GM12878 (cell line): ENCODE measurements around the gene COL18A1. TPM values are rescaled to one million over a fixed set of nuclear protein-coding genes. Genes with fewer than 3 reads are reported as not detected.
A peak's percentile ranks its signal among the peaks of the same experiment; 100 is the strongest.

Experiments used
- ATAC-seq: fragments of 200-7000 bp; cut with Tn5 transposase; 3 replicates; pipeline ENCODE4 v1.9.1; 2020; ENCODE audit warnings: mild to moderate bottlenecking, moderate library complexity
- BruUV-seq: library from RNA; stranded (reverse); fragments of 400-500 nt; replicated peaks from 2 replicates; lab custom pipeline; 2021; lab: Mats Ljungman, UMichigan
- CTCF ChIA-PET: fragments of 300-600 bp; sonication (Branson Sonifier 250); formaldehyde crosslinking; extraction: SDS; loops from one replicate; lab custom pipeline; 2021; ENCODE audit warnings: inconsistent platforms; lab: Yijun Ruan, JAX
- POLR2A ChIA-PET: fragments of 350-600 bp; formaldehyde crosslinking; extraction: SDS; loops from one replicate; lab custom pipeline; 2021; ENCODE audit warnings: inconsistent platforms; lab: Charles Lee
- RAD21 ChIA-PET: fragments of 300-600 bp; sonication (Branson Sonifier 250); formaldehyde crosslinking; loops from one replicate; lab custom pipeline; 2023; ENCODE audit warnings: antibody characterized with exemption; ENCODE audit not compliant: unreplicated experiment; lab: Charles Lee
- SMC1A ChIA-PET: fragments of 300-600 bp; sonication (Branson Sonifier 250); formaldehyde crosslinking; loops from one replicate; lab custom pipeline; 2023; ENCODE audit not compliant: unreplicated experiment, uncharacterized antibody; lab: Charles Lee
- DNase-seq: peaks from one replicate; pipeline ENCODE4 v3.0.0-alpha.2; 2011; ENCODE audit warnings: low read depth, low spot score
- FAIRE-seq: peaks from 3 replicates; lab custom pipeline; 2011; peaks lifted over from hg19 to GRCh38; lab: Jason Lieb, UNC
- H2AFZ ChIP-seq: 2 replicates; pipeline ENCODE4 v1.6.0; 2011; ENCODE audit warnings: low read depth, low read length, control low read depth; ENCODE audit not compliant: control insufficient read depth
- H3K27ac ChIP-seq: 2 replicates; pipeline ENCODE4 v1.5.1; 2011; ENCODE audit warnings: control low read depth; ENCODE audit not compliant: control insufficient read depth, insufficient read depth
- H3K27me3 ChIP-seq, 2 experiments: replicated peaks in 1 of 2; 2 replicates each; pipeline versions ENCODE4 v1.6.0 to v1.6.1; 2011; ENCODE audit warnings: low read length in 1 of 2; ENCODE audit not compliant: control insufficient read depth in 2 of 2, insufficient read depth in 2 of 2
- H3K36me3 ChIP-seq, 2 experiments: 2 replicates each; pipeline ENCODE4 v1.5.1; 2011; ENCODE audit warnings: low read length in 1 of 2; ENCODE audit not compliant: control insufficient read depth in 2 of 2, insufficient read depth in 2 of 2
- H3K4me1 ChIP-seq: 2 replicates; pipeline ENCODE4 v1.6.1; 2011; ENCODE audit warnings: mild to moderate bottlenecking, low read length, moderate library complexity, mixed read lengths; ENCODE audit not compliant: control insufficient read depth, insufficient read depth
- H3K4me2 ChIP-seq: 2 replicates; pipeline ENCODE4 v1.6.0; 2011; ENCODE audit warnings: control low read depth; ENCODE audit not compliant: control insufficient read depth, insufficient read depth
- H3K4me3 ChIP-seq: fragments of 200-600 bp; sonication (generic); 2 replicates; pipeline ENCODE4 v1.5.1; 2016
- H3K79me2 ChIP-seq: 2 replicates; pipeline ENCODE4 v1.6.0; 2011; ENCODE audit warnings: low read length; ENCODE audit not compliant: control insufficient read depth, insufficient read depth
- H3K9ac ChIP-seq: 2 replicates; pipeline ENCODE4 v1.8.0; 2011; ENCODE audit warnings: low read length, control low read depth, mixed read lengths; ENCODE audit not compliant: control insufficient read depth, insufficient read depth
- H3K9me3 ChIP-seq: replicated peaks from 3 replicates; pipeline ENCODE4 v1.5.1; 2011; ENCODE audit warnings: mild to moderate bottlenecking, low read length; ENCODE audit not compliant: control insufficient read depth, insufficient read depth
- H4K20me1 ChIP-seq: 2 replicates; pipeline ENCODE4 v1.6.0; 2011; ENCODE audit not compliant: control insufficient read depth, insufficient read depth
- CHD1 ChIP-seq: IDR thresholded peaks from 2 replicates; pipeline ENCODE4 v1.6.1; 2012; ENCODE audit warnings: low read depth, low read length, improper control_type of control experiment
- HDGF ChIP-seq: fragments of 450-650 bp; IDR thresholded peaks from 2 replicates; pipeline ENCODE4 v1.6.1; 2016; ENCODE audit warnings: antibody characterized with exemption
- MEF2A ChIP-seq: IDR thresholded peaks from 2 replicates; pipeline ENCODE4 v1.6.1; 2011; ENCODE audit warnings: low read depth, mild to moderate bottlenecking, low read length, moderate library complexity; ENCODE audit not compliant: insufficient read depth
- NR2C2 ChIP-seq: IDR thresholded peaks from 2 replicates; pipeline ENCODE4 v1.6.1; 2011; ENCODE audit warnings: borderline replicate concordance, low read depth; ENCODE audit not compliant: control insufficient read depth, insufficient read length
- POU2F2 ChIP-seq: IDR thresholded peaks from 3 replicates; pipeline ENCODE4 v1.6.1; 2011; ENCODE audit warnings: low read depth, mild to moderate bottlenecking, low read length, borderline replicate concordance
- SIX5 ChIP-seq: IDR thresholded peaks from 2 replicates; pipeline ENCODE4 v1.6.1; 2011; ENCODE audit warnings: mild to moderate bottlenecking, low read depth, low read length, moderate library complexity; ENCODE audit not compliant: severe bottlenecking
- TCF7 ChIP-seq: IDR thresholded peaks from 2 replicates; pipeline ENCODE4 v1.6.1; 2014; ENCODE audit warnings: antibody characterized with exemption, borderline replicate concordance
- WGBS: methylation state at CpG from one replicate; pipeline ENCODE4 v1.1.6; 2016; ENCODE audit warnings: low lambda C conversion rate; ENCODE audit not compliant: insufficient replicate concordance, insufficient coverage; ENCODE audit errors: missing lambda C conversion rate; 5-methylcytosine and 5-hydroxymethylcytosine counted together
- in situ Hi-C: fragments of 300-500 bp; cut with MboI; formaldehyde crosslinking; loops from 9 replicates; pipeline ENCODE4 v1.14.3; 2018; ENCODE audit warnings: mixed read lengths
- intact Hi-C: fragments of 100-400 bp; cut with micrococcal nuclease; formaldehyde crosslinking; loops from one replicate; pipeline ENCODE4 v1.14.2; 2022; ENCODE audit not compliant: unreplicated experiment
- polyA plus RNA-seq, 11 experiments: library from polyadenylated mRNA; depleted of rRNA in 4 of 11; unstranded in 6 of 11; stranded (reverse) in 5 of 11; fragments of >200 nt; fragmentation: Nextera tagmentation in 4 of 11; fragmentation: Illumina TruSeq in 1 of 11; extraction: Ambion mirVana in 4 of 11; extraction: Trizol in 1 of 11; gene quantifications; 1 replicate in 1 of 11; 2 replicates in 10 of 11; pipeline versions ENCODE4 v1.2.1 to v1.2.3, GENCODE V29; 2011 to 2016; ENCODE audit warnings: inconsistent platforms in 2 of 11, missing spikeins in 2 of 11, low read depth in 1 of 11
- total RNA-seq, 4 experiments: library from RNA; depleted of rRNA in 3 of 4; stranded (reverse); fragments of >200 nt in 3 of 4; fragmentation: Illumina TruSeq in 1 of 4; extraction: Trizol in 1 of 4; gene quantifications; 2 replicates each; pipeline versions ENCODE4 v1.2.1 to v1.2.3, GENCODE V29; 2013 to 2021
- TF ChIP-seq, protein P1 (sequence below): fragments of 450-650 bp; IDR thresholded peaks from 2 replicates; pipeline ENCODE4 v1.6.1; 2014; ENCODE audit warnings: mild to moderate bottlenecking

The COL18A1 gene
- total and polyA plus RNA-seq, 10 of the 15 experiments (the other 5 are each of a cell fraction or from before 2014, with no cell fraction given) = under 0.01 to 0.49 (median 0.09) TPM; not detected in 3

- TF ChIP-seq, protein P1, sequence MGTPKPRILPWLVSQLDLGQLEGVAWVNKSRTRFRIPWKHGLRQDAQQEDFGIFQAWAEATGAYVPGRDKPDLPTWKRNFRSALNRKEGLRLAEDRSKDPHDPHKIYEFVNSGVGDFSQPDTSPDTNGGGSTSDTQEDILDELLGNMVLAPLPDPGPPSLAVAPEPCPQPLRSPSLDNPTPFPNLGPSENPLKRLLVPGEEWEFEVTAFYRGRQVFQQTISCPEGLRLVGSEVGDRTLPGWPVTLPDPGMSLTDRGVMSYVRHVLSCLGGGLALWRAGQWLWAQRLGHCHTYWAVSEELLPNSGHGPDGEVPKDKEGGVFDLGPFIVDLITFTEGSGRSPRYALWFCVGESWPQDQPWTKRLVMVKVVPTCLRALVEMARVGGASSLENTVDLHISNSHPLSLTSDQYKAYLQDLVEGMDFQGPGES = no peak
- no peak for TF ChIP-seq POU2F2
- no peak for TF ChIP-seq SIX5
- no peak for TF ChIP-seq TCF7
- no peak for TF ChIP-seq CHD1
- no peak for TF ChIP-seq MEF2A
Observed at GRCh38 chr21:45475004-45475685, 70.2 kb downstream of the COL18A1 start (continued).

DNA sequence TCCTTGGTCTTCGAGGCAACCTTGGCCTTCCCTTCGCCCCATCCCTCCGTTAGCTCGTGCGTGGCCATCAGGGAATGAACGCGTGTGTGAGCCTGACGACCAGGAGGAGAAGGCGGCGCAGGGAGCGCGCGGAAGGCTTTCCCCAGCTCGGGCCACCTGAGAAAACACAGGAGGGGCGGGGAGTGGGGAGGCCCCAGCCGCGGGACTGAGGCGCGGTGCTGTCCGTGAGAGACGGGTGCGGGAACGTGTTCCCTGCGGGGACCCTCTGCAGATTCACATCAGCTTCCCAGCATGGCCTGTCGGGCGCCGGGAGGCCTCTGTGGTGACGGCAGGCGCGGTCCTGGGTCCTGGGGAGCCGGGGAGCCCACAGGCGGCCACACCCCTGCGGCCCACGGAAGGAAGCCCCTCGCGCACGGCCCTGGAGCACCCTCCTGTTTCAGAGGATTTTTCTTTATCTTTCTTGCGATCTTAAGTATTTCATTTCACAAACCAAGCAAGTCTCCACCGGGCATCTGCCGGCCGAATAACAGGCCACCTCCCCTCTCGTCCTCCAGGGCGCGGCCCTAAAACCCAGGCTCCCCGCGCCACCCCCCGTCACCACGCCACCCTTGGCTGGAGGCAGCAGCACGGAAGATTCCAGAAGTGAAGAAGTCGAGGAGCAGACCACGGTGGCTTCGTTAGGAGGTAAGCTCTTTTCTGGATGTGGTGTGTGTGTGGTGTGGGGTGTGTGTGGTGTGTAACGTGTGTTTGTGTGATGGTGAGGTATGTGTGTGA lies 71.0 kb downstream of the COL18A1 start:
- H3K27ac ChIP-seq = no peak overlapping the region
- no peaks in the 10 kb centered on the region; the same call in 2 of the 3 replicates for H3K9me3 ChIP-seq
- RAD21 ChIA-PET = no interaction called here
- in situ Hi-C loops = no loop called here
- SMC1A ChIA-PET = interaction anchor here (0.6 kb wide), 1 partner anchor 77 kb away, joined by 3 read pairs; no protein-coding TSS in a partner anchor
- CTCF ChIA-PET = no interaction called here
- H3K4me1 ChIP-seq = peaks cover 6% of the 10 kb centered on the region; the same call in 1 of the 2 replicates
- no peaks in the 10 kb centered on the region for H3K27me3 ChIP-seq
- no peaks in the 10 kb centered on the region for H3K79me2 ChIP-seq
- no peak overlapping the region for H2AFZ ChIP-seq
- H3K4me2 ChIP-seq = no peak overlapping the region
- 86% methylated on average over 38 of the region's 53 CpGs for WGBS
- H3K4me3 ChIP-seq = no peak overlapping the region
- POLR2A ChIA-PET = no interaction called here
- H3K36me3 ChIP-seq = no peaks in the 10 kb centered on the region
- H3K9ac ChIP-seq = no peak overlapping the region
- TF ChIP-seq NR2C2 (no peak), HDGF (0 out of 2 replicates have a peak, but pooled peaks have one; percentile 22)
- DNase-seq (no peak), FAIRE-seq (no peak), ATAC-seq (no peak)
- BruUV-seq = no TSS peak
- H4K20me1 ChIP-seq = no peaks in the 10 kb centered on the region
- intact Hi-C loops = loop anchor here (10.0 kb wide), 2 partner anchors 69 to 349 kb away; partner anchors contain the start of gene SLC19A1
